ENCODE data around the gene TRIO. TPM values are rescaled to one million over a fixed set of nuclear protein-coding genes. Genes with fewer than 3 reads are reported as not detected.

TRIO gene
- total and polyA plus RNA-seq, 10 of the 15 experiments (the other 5 are each of a cell fraction or from before 2014, with no cell fraction given), result 5.1 to 96.4 (median 44.6) TPM

- ChIA-PET CTCF (interaction anchor here (3.8 kb wide), 1 partner anchor 254 kb away, joined by 18 read pairs; no protein-coding TSS in a partner anchor), RAD21 (ENCODE audit: unreplicated experiment) (no interaction called here), SMC1A (ENCODE audit: uncharacterized antibody, unreplicated experiment) (interaction anchor here (0.6 to 1.3 kb wide), 3 partner anchors 27 to 1091 kb away, joined by 3 read pairs; no protein-coding TSS in a partner anchor), POLR2A (no interaction called here)
- no peak overlapping the region for H3K9ac ChIP-seq (ENCODE audit: control insufficient read depth, insufficient read depth, low read length)
- no peak overlapping the region for H2AFZ ChIP-seq (ENCODE audit: control insufficient read depth, low read depth, low read length)
- no peaks in the 10 kb centered on the region for H3K9me3 ChIP-seq (replicated peaks; ENCODE audit: control insufficient read depth, insufficient read depth, low read length)
- no peaks in the 10 kb centered on the region for H3K4me1 ChIP-seq (ENCODE audit: control insufficient read depth, insufficient read depth, low read length)
- no peak overlapping the region for H3K4me3 ChIP-seq
- no peak overlapping the region for H3K27ac ChIP-seq (ENCODE audit: control insufficient read depth, insufficient read depth)
- H4K20me1 ChIP-seq (ENCODE audit: control insufficient read depth, insufficient read depth), result no peaks in the 10 kb centered on the region
- no TSS peak for BruUV-seq (replicated peaks)
- in situ Hi-C loops (cut with MboI), result loop anchor here (10.0 kb wide), 1 partner anchor 250 kb away; no protein-coding TSS in a partner anchor
- no peak for ATAC-seq
- H3K36me3 ChIP-seq (ENCODE audit: control insufficient read depth in 2 of 2, insufficient read depth in 2 of 2, low read length in 1 of 2), result peaks cover 8 to 41% of the 10 kb centered on the region in 2 experiments
- FAIRE-seq, result no peak
- no peak for DNase-seq (ENCODE audit: low read depth, low spot score)
- intact Hi-C loops (cut with micrococcal nuclease; ENCODE audit: unreplicated experiment), result no loop called here
- H3K4me2 ChIP-seq (ENCODE audit: control insufficient read depth, insufficient read depth), result no peak overlapping the region
- H3K27me3 ChIP-seq (replicated peaks in 1 of 2; ENCODE audit: control insufficient read depth in 2 of 2, insufficient read depth in 2 of 2, low read length in 1 of 2), result no peaks in the 10 kb centered on the region
- 92% methylated on average over 7 of the region's 7 CpGs for WGBS (ENCODE audit: insufficient coverage, insufficient replicate concordance, low lambda C conversion rate, missing lambda C conversion rate)
- H3K79me2 ChIP-seq (ENCODE audit: control insufficient read depth, insufficient read depth, low read length), result no peaks in the 10 kb centered on the region
- TF ChIP-seq SPI1 (IDR thresholded peaks at IDR 0.05; ENCODE audit: borderline replicate concordance, insufficient read depth, low read depth, low read length) (no peak), SUPT20H (IDR thresholded peaks at IDR 0.05; ENCODE audit: borderline replicate concordance, control insufficient read depth, low read depth, low read length) (no peak), TCF12 (IDR thresholded peaks at IDR 0.05; ENCODE audit: low read depth, low read length) (no peak), SIN3A (IDR thresholded peaks at IDR 0.05; ENCODE audit: low read depth, low read length) (no peak), NFIC (IDR thresholded peaks at IDR 0.05; ENCODE audit: low read depth, low read length) (no peak), MEF2B (IDR thresholded peaks at IDR 0.05; ENCODE audit: partially characterized antibody, poor library complexity, severe bottlenecking) (no peak), IRF4 (IDR thresholded peaks at IDR 0.05; ENCODE audit: low read depth, low read length) (no peak), ZNF274 (IDR thresholded peaks at IDR 0.05; ENCODE audit: insufficient read depth, insufficient read length) (no peak), MTA2 (IDR thresholded peaks at IDR 0.05; ENCODE audit: low read depth) (no peak), USF1 (IDR thresholded peaks at IDR 0.05; ENCODE audit: borderline replicate concordance, extremely low read length, insufficient read depth, low read depth, low read length) (no peak), SP1 (IDR thresholded peaks at IDR 0.05; ENCODE audit: low read depth, low read length) (no peak), REST (IDR thresholded peaks at IDR 0.05; ENCODE audit: low read depth, low read length) (no peak), ETV6 (conservative IDR thresholded peaks at IDR 0.05 in 1 of 2, IDR thresholded peaks at IDR 0.05 in 1 of 2; ENCODE audit: borderline replicate concordance in 1 of 2, low read depth in 1 of 2) (no peak)
- TF ChIP-seq, protein P1, sequence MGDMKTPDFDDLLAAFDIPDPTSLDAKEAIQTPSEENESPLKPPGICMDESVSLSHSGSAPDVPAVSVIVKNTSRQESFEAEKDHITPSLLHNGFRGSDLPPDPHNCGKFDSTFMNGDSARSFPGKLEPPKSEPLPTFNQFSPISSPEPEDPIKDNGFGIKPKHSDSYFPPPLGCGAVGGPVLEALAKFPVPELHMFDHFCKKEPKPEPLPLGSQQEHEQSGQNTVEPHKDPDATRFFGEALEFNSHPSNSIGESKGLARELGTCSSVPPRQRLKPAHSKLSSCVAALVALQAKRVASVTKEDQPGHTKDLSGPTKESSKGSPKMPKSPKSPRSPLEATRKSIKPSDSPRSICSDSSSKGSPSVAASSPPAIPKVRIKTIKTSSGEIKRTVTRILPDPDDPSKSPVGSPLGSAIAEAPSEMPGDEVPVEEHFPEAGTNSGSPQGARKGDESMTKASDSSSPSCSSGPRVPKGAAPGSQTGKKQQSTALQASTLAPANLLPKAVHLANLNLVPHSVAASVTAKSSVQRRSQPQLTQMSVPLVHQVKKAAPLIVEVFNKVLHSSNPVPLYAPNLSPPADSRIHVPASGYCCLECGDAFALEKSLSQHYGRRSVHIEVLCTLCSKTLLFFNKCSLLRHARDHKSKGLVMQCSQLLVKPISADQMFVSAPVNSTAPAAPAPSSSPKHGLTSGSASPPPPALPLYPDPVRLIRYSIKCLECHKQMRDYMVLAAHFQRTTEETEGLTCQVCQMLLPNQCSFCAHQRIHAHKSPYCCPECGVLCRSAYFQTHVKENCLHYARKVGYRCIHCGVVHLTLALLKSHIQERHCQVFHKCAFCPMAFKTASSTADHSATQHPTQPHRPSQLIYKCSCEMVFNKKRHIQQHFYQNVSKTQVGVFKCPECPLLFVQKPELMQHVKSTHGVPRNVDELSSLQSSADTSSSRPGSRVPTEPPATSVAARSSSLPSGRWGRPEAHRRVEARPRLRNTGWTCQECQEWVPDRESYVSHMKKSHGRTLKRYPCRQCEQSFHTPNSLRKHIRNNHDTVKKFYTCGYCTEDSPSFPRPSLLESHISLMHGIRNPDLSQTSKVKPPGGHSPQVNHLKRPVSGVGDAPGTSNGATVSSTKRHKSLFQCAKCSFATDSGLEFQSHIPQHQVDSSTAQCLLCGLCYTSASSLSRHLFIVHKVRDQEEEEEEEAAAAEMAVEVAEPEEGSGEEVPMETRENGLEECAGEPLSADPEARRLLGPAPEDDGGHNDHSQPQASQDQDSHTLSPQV (IDR thresholded peaks at IDR 0.05), result no peak
These were observed 251.2 kb downstream of the TRIO start for GRCh38 chr5:14394365-14394764.
